GM18517 (cell line): ENCODE results near the gene RALGAPB.
"Not testable (repeated sequence)": the region's sequence is repeated elsewhere in the genome, so short reads cannot be mapped to it uniquely, and the experiment has no call there.

ENCODE experiments used
- ATAC-seq: cut with Tn5 transposase; IDR thresholded peaks from one replicate; pipeline ENCODE4 v1.9.1; 2021; ENCODE audit warnings: mild to moderate bottlenecking, moderate library complexity; ENCODE audit not compliant: unreplicated experiment

RALGAPB gene

GRCh38 chr20:38446441-38447209 lies 26.0 kb upstream of the RALGAPB start:
- peak; percentile 64 for ATAC-seq

GRCh38 chr20:38447251-38447661 lies 25.4 kb upstream of the RALGAPB start:
- no peak for ATAC-seq

GRCh38 chr20:38447931-38448675 lies 24.5 kb upstream of the RALGAPB start:
- no peak for ATAC-seq

GRCh38 chr20:38449046-38449445 lies 23.6 kb upstream of the RALGAPB start:
- ATAC-seq: no peak

GRCh38 chr20:38450412-38450975 lies 22.1 kb upstream of the RALGAPB start:
- no peak for ATAC-seq

GRCh38 chr20:38452880-38453624 lies 19.6 kb upstream of the RALGAPB start:
- no peak for ATAC-seq

- no peak for ATAC-seq
Measured at GRCh38 chr20:38453941-38454340, 18.7 kb upstream of the RALGAPB start.

GRCh38 chr20:38454556-38455473 lies 17.8 kb upstream of the RALGAPB start:
- ATAC-seq: no peak

- ATAC-seq: no peak
Measured at GRCh38 chr20:38458314-38458713, 14.3 kb upstream of the RALGAPB start.

GRCh38 chr20:38460040-38460623 lies 12.5 kb upstream of the RALGAPB start:
- ATAC-seq: no peak

GRCh38 chr20:38460631-38461030 lies 12.0 kb upstream of the RALGAPB start:
- not testable (repeated sequence) for ATAC-seq

- not testable (repeated sequence) for ATAC-seq
Measured at GRCh38 chr20:38461167-38461566, 11.5 kb upstream of the RALGAPB start.

GRCh38 chr20:38461569-38461968 lies 11.1 kb upstream of the RALGAPB start:
- not testable (repeated sequence) for ATAC-seq

- ATAC-seq: no peak
Measured at GRCh38 chr20:38466171-38466570, 6.5 kb upstream of the RALGAPB start.

GRCh38 chr20:38466983-38467382 lies 5.7 kb upstream of the RALGAPB start:
- no peak for ATAC-seq

- no peak for ATAC-seq
Measured at GRCh38 chr20:38471245-38471644, 1.4 kb upstream of the RALGAPB start.

- no peak for ATAC-seq
Measured at GRCh38 chr20:38471987-38472512, 593 bp upstream of the RALGAPB start.

GRCh38 chr20:38473367-38473795 lies 738 bp downstream of the RALGAPB start:
- no peak for ATAC-seq

GRCh38 chr20:38477747-38478146 lies 5.1 kb downstream of the RALGAPB start:
- ATAC-seq: no peak
